Measurements from ENCODE around the gene SUPT7L.

- TF ChIP-seq CTCF (IDR thresholded peaks at IDR 0.05) (no peak), POLR2A (IDR thresholded peaks at IDR 0.05) (no peak), EP300 (IDR thresholded peaks at IDR 0.05) (no peak), POLR2AphosphoS5 (IDR thresholded peaks at IDR 0.05) (no peak)
Observed at GRCh38 chr2:27709326-27709725, 45.9 kb upstream of the SUPT7L start.

Data from sigmoid colon (tissue), 4 donors.